ENCODE data around the gene TSPAN33. TPM values are rescaled to one million over a fixed set of nuclear protein-coding genes. Genes with fewer than 3 reads are reported as not detected.
A peak's percentile ranks its signal among the peaks of the same experiment; 100 is the strongest.

The TSPAN33 gene
- polyA plus RNA-seq, 4 donors = 0.67 to 12.6 (median 4.7) TPM

GRCh38 chr7:129188372-129188891 lies 43.9 kb downstream of the TSPAN33 start, which contains the start of gene SMO:
TSS of gene SMO (plus strand) at chr7:129188633. CDS start at chr7:129189152, 519 bp downstream.
- FAIRE-seq (no peak), DNase-seq (peak in 1 of 2 donors; percentile 84)
- 1% methylated on average over 21 to 48 of the region's 48 CpGs for WGBS, 3 donors
- Histone ChIP-seq H3K4me3 (ENCODE audit: low read depth in 1 of 3, low read length in 3 of 3) (peak within 1 kb of the TSS; percentile 43 to 83 (median 61)), H3K9me3 (ENCODE audit: control insufficient read depth in 2 of 2, insufficient read depth in 1 of 2, low read depth in 1 of 2, low read length in 1 of 2) (no peaks in the 10 kb centered on the region), H3K27ac (ENCODE audit: low read depth in 1 of 3, low read length in 2 of 3) (peak within 1 kb of the TSS in 1 of 3 donors; percentile 55), H3K36me3 (ENCODE audit: control insufficient read depth in 3 of 3, insufficient read depth in 2 of 3, low read depth in 1 of 3, low read length in 3 of 3) (peaks cover 0 to 3% (median 0%) of the 10 kb centered on the region in 3 donors), H3K27me3 (ENCODE audit: control insufficient read depth in 3 of 3, insufficient read depth in 3 of 3, low read length in 3 of 3) (peaks cover 6 to 9% (median 8%) of the 10 kb centered on the region in 3 donors), H3K4me1 (ENCODE audit: control insufficient read depth in 3 of 3, insufficient read depth in 2 of 3, low read depth in 1 of 3, low read length in 2 of 3) (peaks cover 0 to 8% (median 0%) of the 10 kb centered on the region in 3 donors)

GRCh38 chr7:129188892-129189660 lies 44.6 kb downstream of the TSPAN33 start:
- Histone ChIP-seq H3K4me1 (ENCODE audit: control insufficient read depth in 3 of 3, insufficient read depth in 2 of 3, low read depth in 1 of 3, low read length in 2 of 3) (peaks cover 0 to 8% (median 0%) of the 10 kb centered on the region in 3 donors), H3K27me3 (ENCODE audit: control insufficient read depth in 3 of 3, insufficient read depth in 3 of 3, low read length in 3 of 3) (peaks cover 6 to 9% (median 8%) of the 10 kb centered on the region in 3 donors), H3K9me3 (ENCODE audit: control insufficient read depth in 2 of 2, insufficient read depth in 1 of 2, low read depth in 1 of 2, low read length in 1 of 2) (no peaks in the 10 kb centered on the region), H3K27ac (ENCODE audit: low read depth in 1 of 3, low read length in 2 of 3) (peak overlapping the region in 1 of 3 donors; percentile 55), H3K36me3 (ENCODE audit: control insufficient read depth in 3 of 3, insufficient read depth in 2 of 3, low read depth in 1 of 3, low read length in 3 of 3) (peaks cover 0 to 6% (median 0%) of the 10 kb centered on the region in 3 donors), H3K4me3 (ENCODE audit: low read depth in 1 of 3, low read length in 3 of 3) (peak overlapping the region; percentile 43 to 83 (median 61))
- WGBS, 3 donors = 1 to 3% (median 2%) methylated on average over 35 to 83 of the region's 83 CpGs
- peak in 1 of 2 donors; percentile 60 for DNase-seq
- no peak for FAIRE-seq

GRCh38 chr7:129189661-129190310 lies 45.3 kb downstream of the TSPAN33 start:
- Histone ChIP-seq H3K9me3 (ENCODE audit: control insufficient read depth in 2 of 2, insufficient read depth in 1 of 2, low read depth in 1 of 2, low read length in 1 of 2) (no peaks in the 10 kb centered on the region), H3K27ac (ENCODE audit: low read depth in 1 of 3, low read length in 2 of 3) (no peak overlapping the region), H3K4me3 (ENCODE audit: low read depth in 1 of 3, low read length in 3 of 3) (peak overlapping the region; percentile 43 to 83 (median 61)), H3K27me3 (ENCODE audit: control insufficient read depth in 3 of 3, insufficient read depth in 3 of 3, low read length in 3 of 3) (peaks cover 6 to 9% (median 8%) of the 10 kb centered on the region in 3 donors), H3K36me3 (ENCODE audit: control insufficient read depth in 3 of 3, insufficient read depth in 2 of 3, low read depth in 1 of 3, low read length in 3 of 3) (peaks cover 0 to 6% (median 0%) of the 10 kb centered on the region in 3 donors), H3K4me1 (ENCODE audit: control insufficient read depth in 3 of 3, insufficient read depth in 2 of 3, low read depth in 1 of 3, low read length in 2 of 3) (peaks cover 0 to 8% (median 0%) of the 10 kb centered on the region in 3 donors)
- FAIRE-seq (no peak), DNase-seq (no peak)
- 43 to 58% (median 55%) methylated on average over 13 of the region's 13 CpGs for WGBS, 3 donors

GRCh38 chr7:129191272-129191671 lies 46.8 kb downstream of the TSPAN33 start:
- peaks cover 6 to 9% (median 8%) of the 10 kb centered on the region in 3 donors for H3K27me3 ChIP-seq (ENCODE audit: control insufficient read depth in 3 of 3, insufficient read depth in 3 of 3, low read length in 3 of 3)
- whole genome bisulfite sequencing, 3 donors = 62 to 74% (median 64%) methylated on average over 3 of the region's 3 CpGs
- no peaks in the 10 kb centered on the region for H3K9me3 ChIP-seq (ENCODE audit: control insufficient read depth in 2 of 2, insufficient read depth in 1 of 2, low read depth in 1 of 2, low read length in 1 of 2)
- no peak overlapping the region for H3K4me3 ChIP-seq (ENCODE audit: low read depth in 1 of 3, low read length in 3 of 3)
- no peak overlapping the region for H3K27ac ChIP-seq (ENCODE audit: low read depth in 1 of 3, low read length in 2 of 3)
- DNase-seq (no peak), FAIRE-seq (no peak)
- H3K36me3 ChIP-seq (ENCODE audit: control insufficient read depth in 3 of 3, insufficient read depth in 2 of 3, low read depth in 1 of 3, low read length in 3 of 3) = peaks cover 0 to 6% (median 0%) of the 10 kb centered on the region in 3 donors
- peaks cover 0 to 8% (median 0%) of the 10 kb centered on the region in 3 donors for H3K4me1 ChIP-seq (ENCODE audit: control insufficient read depth in 3 of 3, insufficient read depth in 2 of 3, low read depth in 1 of 3, low read length in 2 of 3)

GRCh38 chr7:129193892-129194291 lies 49.4 kb downstream of the TSPAN33 start:
- H3K36me3 ChIP-seq (ENCODE audit: control insufficient read depth in 3 of 3, insufficient read depth in 2 of 3, low read depth in 1 of 3, low read length in 3 of 3) = peaks cover 0 to 6% (median 0%) of the 10 kb centered on the region in 3 donors
- H3K4me3 ChIP-seq (ENCODE audit: low read depth in 1 of 3, low read length in 3 of 3) = no peak overlapping the region
- 75 to 93% (median 88%) methylated on average over 3 of the region's 3 CpGs for WGBS, 3 donors
- peaks cover 0 to 4% (median 0%) of the 10 kb centered on the region in 3 donors for H3K4me1 ChIP-seq (ENCODE audit: control insufficient read depth in 3 of 3, insufficient read depth in 2 of 3, low read depth in 1 of 3, low read length in 2 of 3)
- H3K9me3 ChIP-seq (ENCODE audit: control insufficient read depth in 2 of 2, insufficient read depth in 1 of 2, low read depth in 1 of 2, low read length in 1 of 2) = no peaks in the 10 kb centered on the region
- no peak overlapping the region for H3K27ac ChIP-seq (ENCODE audit: low read depth in 1 of 3, low read length in 2 of 3)
- no peak for FAIRE-seq
- peaks cover 6 to 9% (median 6%) of the 10 kb centered on the region in 3 donors for H3K27me3 ChIP-seq (ENCODE audit: control insufficient read depth in 3 of 3, insufficient read depth in 3 of 3, low read length in 3 of 3)
- no peak for DNase-seq

- Histone ChIP-seq H3K36me3 (ENCODE audit: control insufficient read depth in 3 of 3, insufficient read depth in 2 of 3, low read depth in 1 of 3, low read length in 3 of 3) (peaks cover 0 to 10% (median 0%) of the 10 kb centered on the region in 3 donors), H3K27me3 (ENCODE audit: control insufficient read depth in 3 of 3, insufficient read depth in 3 of 3, low read length in 3 of 3) (no peaks in the 10 kb centered on the region), H3K4me1 (ENCODE audit: control insufficient read depth in 3 of 3, insufficient read depth in 2 of 3, low read depth in 1 of 3, low read length in 2 of 3) (no peaks in the 10 kb centered on the region), H3K4me3 (ENCODE audit: low read depth in 1 of 3, low read length in 3 of 3) (no peak overlapping the region), H3K9me3 (ENCODE audit: control insufficient read depth in 2 of 2, insufficient read depth in 1 of 2, low read depth in 1 of 2, low read length in 1 of 2) (no peaks in the 10 kb centered on the region), H3K27ac (ENCODE audit: low read depth in 1 of 3, low read length in 2 of 3) (no peak overlapping the region)
- WGBS, 3 donors = 68 to 84% (median 82%) methylated on average over 4 of the region's 4 CpGs
- FAIRE-seq (no peak), DNase-seq (no peak)
Measured at GRCh38 chr7:129197771-129198170, 53.3 kb downstream of the TSPAN33 start.

GRCh38 chr7:129199406-129199805 lies 54.9 kb downstream of the TSPAN33 start:
- FAIRE-seq (no peak), DNase-seq (no peak)
- 87 to 96% (median 88%) methylated on average over 4 of the region's 4 CpGs for WGBS, 3 donors
- H3K27ac ChIP-seq (ENCODE audit: low read depth in 1 of 3, low read length in 2 of 3) = no peak overlapping the region
- H3K9me3 ChIP-seq (ENCODE audit: control insufficient read depth in 2 of 2, insufficient read depth in 1 of 2, low read depth in 1 of 2, low read length in 1 of 2) = no peaks in the 10 kb centered on the region
- H3K36me3 ChIP-seq (ENCODE audit: control insufficient read depth in 3 of 3, insufficient read depth in 2 of 3, low read depth in 1 of 3, low read length in 3 of 3) = peaks cover 0 to 13% (median 0%) of the 10 kb centered on the region in 3 donors
- H3K27me3 ChIP-seq (ENCODE audit: control insufficient read depth in 3 of 3, insufficient read depth in 3 of 3, low read length in 3 of 3) = no peaks in the 10 kb centered on the region
- no peak overlapping the region for H3K4me3 ChIP-seq (ENCODE audit: low read depth in 1 of 3, low read length in 3 of 3)
- no peaks in the 10 kb centered on the region for H3K4me1 ChIP-seq (ENCODE audit: control insufficient read depth in 3 of 3, insufficient read depth in 2 of 3, low read depth in 1 of 3, low read length in 2 of 3)

GRCh38 chr7:129202058-129202777 lies 57.7 kb downstream of the TSPAN33 start:
- FAIRE-seq (no peak), DNase-seq (no peak)
- Histone ChIP-seq H3K27me3 (ENCODE audit: control insufficient read depth in 3 of 3, insufficient read depth in 3 of 3, low read length in 3 of 3) (no peaks in the 10 kb centered on the region), H3K4me1 (ENCODE audit: control insufficient read depth in 3 of 3, insufficient read depth in 2 of 3, low read depth in 1 of 3, low read length in 2 of 3) (no peaks in the 10 kb centered on the region), H3K27ac (ENCODE audit: low read depth in 1 of 3, low read length in 2 of 3) (no peak overlapping the region), H3K4me3 (ENCODE audit: low read depth in 1 of 3, low read length in 3 of 3) (no peak overlapping the region), H3K36me3 (ENCODE audit: control insufficient read depth in 3 of 3, insufficient read depth in 2 of 3, low read depth in 1 of 3, low read length in 3 of 3) (peaks cover 0 to 35% (median 0%) of the 10 kb centered on the region in 3 donors), H3K9me3 (ENCODE audit: control insufficient read depth in 2 of 2, insufficient read depth in 1 of 2, low read depth in 1 of 2, low read length in 1 of 2) (no peaks in the 10 kb centered on the region)
- 74 to 87% (median 84%) methylated on average over 8 of the region's 8 CpGs for WGBS, 3 donors

Measured in small intestine (tissue), 7 donors.